ENCODE data around the gene MIF. TPM values are rescaled to one million over a fixed set of nuclear protein-coding genes. Genes with fewer than 3 reads are reported as not detected.
"Not testable (repeated sequence)": the region's sequence is repeated elsewhere in the genome, so short reads cannot be mapped to it uniquely, and the experiment has no call there.

The MIF gene
- total RNA-seq, 4 donors from 2014 or later = 261 to 363 (median 313) TPM

DNA sequence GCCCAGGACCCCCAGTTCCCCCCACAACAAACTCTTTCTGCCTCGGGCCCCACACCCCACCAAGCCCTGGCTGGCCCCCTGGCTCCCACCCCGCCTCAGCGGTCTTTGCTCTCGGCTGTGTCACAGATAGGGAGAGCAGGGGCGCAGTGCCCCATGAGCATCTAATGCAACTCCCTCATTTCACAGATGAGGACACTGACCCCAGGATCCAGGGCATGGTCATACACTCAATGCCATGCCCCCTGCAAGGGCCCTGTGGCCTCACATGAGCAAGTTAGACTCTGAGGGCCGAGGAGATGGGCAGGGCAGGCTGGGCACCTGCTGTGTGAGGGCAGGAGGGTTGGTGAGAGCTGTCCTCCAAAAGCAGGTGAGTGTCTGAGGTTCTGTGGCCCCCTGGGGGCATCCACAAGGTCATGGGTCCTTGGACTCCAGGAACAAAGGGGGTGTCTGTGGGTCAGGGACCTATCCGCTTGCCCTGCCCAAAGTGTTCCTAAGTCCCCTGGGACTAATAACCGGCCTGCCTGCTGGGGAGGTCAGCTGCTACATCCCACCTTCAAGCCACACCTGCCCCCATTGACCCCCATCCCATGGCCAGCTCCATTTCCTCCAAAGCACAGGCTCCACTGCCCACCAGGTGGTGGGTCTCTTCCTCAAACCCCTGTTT lies 2.5 kb downstream of the MIF start:
- H3K4me1 ChIP-seq = peaks cover 24% of the 10 kb centered on the region
- H3K4me3 ChIP-seq = no peak overlapping the region
- H3K27me3 ChIP-seq = no peaks in the 10 kb centered on the region
- no peaks in the 10 kb centered on the region for H3K9me3 ChIP-seq
- H3K27ac ChIP-seq = no peak overlapping the region
- WGBS = 100% methylated on average over 2 of the region's 8 CpGs
- TF ChIP-seq POLR2A (IDR thresholded peaks at IDR 0.05) = no peak
- TF ChIP-seq, protein P1, sequence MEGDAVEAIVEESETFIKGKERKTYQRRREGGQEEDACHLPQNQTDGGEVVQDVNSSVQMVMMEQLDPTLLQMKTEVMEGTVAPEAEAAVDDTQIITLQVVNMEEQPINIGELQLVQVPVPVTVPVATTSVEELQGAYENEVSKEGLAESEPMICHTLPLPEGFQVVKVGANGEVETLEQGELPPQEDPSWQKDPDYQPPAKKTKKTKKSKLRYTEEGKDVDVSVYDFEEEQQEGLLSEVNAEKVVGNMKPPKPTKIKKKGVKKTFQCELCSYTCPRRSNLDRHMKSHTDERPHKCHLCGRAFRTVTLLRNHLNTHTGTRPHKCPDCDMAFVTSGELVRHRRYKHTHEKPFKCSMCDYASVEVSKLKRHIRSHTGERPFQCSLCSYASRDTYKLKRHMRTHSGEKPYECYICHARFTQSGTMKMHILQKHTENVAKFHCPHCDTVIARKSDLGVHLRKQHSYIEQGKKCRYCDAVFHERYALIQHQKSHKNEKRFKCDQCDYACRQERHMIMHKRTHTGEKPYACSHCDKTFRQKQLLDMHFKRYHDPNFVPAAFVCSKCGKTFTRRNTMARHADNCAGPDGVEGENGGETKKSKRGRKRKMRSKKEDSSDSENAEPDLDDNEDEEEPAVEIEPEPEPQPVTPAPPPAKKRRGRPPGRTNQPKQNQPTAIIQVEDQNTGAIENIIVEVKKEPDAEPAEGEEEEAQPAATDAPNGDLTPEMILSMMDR (IDR thresholded peaks at IDR 0.05) = no peak
- TF ChIP-seq EP300 (IDR thresholded peaks at IDR 0.05) = no peak
- TF ChIP-seq POLR2AphosphoS5 (IDR thresholded peaks at IDR 0.05) = no peak
- DNase-seq (ENCODE audit: low spot score in 2 of 2) = no peak
- peaks cover 23% of the 10 kb centered on the region for H3K36me3 ChIP-seq

DNA sequence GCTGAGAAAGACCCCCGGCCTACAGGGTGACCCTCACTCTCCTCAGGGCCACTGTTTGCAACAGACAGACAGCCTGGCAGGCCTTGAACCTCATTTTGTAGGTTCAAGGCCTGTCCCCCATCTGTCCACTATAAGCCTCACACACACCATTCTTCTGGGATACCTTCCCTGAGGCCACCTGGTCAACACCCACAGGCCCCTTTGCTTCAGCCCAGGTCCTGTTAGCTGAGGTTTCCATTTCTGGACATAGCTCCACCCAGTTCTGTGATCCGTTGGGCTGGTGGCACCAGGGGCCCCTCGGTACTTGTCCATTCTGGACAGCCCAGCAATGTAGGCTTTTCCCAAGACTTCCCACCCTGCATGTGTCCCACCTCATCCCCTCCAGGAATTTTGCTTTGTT lies 3.1 kb downstream of the MIF start:
- 94% methylated on average over 2 of the region's 3 CpGs for WGBS
- no peak for DNase-seq (ENCODE audit: low spot score in 2 of 2)
- Histone ChIP-seq H3K27ac (no peak overlapping the region), H3K27me3 (no peaks in the 10 kb centered on the region), H3K9me3 (no peaks in the 10 kb centered on the region), H3K36me3 (peaks cover 23% of the 10 kb centered on the region), H3K4me3 (no peak overlapping the region), H3K4me1 (peaks cover 24% of the 10 kb centered on the region)
- TF ChIP-seq POLR2A (IDR thresholded peaks at IDR 0.05) = no peak
- no peak for TF ChIP-seq EP300 (IDR thresholded peaks at IDR 0.05)
- no peak for TF ChIP-seq POLR2AphosphoS5 (IDR thresholded peaks at IDR 0.05)
- TF ChIP-seq, protein P1 (IDR thresholded peaks at IDR 0.05) = no peak

DNA sequence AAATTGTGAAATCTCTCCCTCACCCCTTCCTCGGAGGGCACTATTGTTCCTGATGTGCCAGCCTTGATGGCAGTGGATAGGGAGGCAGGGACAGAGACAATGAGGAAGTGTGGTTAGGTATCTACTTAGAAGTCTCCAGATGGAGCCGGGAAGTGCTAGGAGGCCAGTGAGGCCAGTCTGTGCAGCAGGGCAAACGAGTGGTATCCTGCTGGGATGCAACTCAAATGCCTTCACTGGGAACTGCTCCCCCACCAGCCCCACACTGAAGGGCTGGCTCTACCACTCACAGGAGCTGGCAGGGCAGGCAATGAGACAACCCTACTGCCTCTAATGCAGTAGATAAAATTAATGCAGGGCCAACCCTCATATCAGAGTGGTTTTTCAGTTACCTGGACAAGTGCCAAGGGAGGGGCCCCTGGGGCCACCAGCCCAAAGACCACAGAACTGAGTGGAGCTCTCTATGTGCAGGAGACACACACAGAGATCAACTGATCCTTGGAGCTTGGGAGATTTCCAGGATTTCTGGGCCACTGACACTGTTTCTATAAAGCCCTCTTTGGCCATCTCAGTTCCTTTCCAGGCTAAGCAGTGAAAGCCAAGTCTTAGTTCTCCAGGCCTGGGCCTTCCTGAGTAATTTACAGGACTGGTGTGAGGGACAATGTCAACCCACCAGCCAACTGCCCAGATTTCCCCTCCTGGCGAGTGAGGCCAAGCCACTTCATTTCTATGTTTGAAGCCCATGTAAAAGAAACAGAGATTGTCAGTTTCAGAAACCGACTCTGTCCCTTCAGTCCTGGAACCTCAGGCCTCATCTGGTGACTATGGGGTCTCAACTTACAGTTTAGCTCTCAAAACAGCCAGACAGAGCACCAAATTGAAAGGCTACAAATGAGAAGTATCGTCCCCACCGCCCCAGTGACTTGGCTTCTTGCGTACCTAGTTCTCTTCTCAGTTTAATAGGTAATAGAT lies 4.1 kb downstream of the MIF start:
- TF ChIP-seq POLR2AphosphoS5 (IDR thresholded peaks at IDR 0.05) = no peak
- no peak for TF ChIP-seq POLR2A (IDR thresholded peaks at IDR 0.05)
- TF ChIP-seq, protein P1 (IDR thresholded peaks at IDR 0.05) = no peak
- no peak for TF ChIP-seq EP300 (IDR thresholded peaks at IDR 0.05)
- peaks cover 23% of the 10 kb centered on the region for H3K36me3 ChIP-seq
- H3K9me3 ChIP-seq = no peaks in the 10 kb centered on the region
- no peak overlapping the region for H3K4me3 ChIP-seq
- peaks cover 24% of the 10 kb centered on the region for H3K4me1 ChIP-seq
- DNase-seq (ENCODE audit: low spot score in 2 of 2) = no peak
- no peak overlapping the region for H3K27ac ChIP-seq
- no peaks in the 10 kb centered on the region for H3K27me3 ChIP-seq
- WGBS = 64% methylated on average over 8 of the region's 8 CpGs

- Histone ChIP-seq H3K4me1 (peaks cover 18% of the 10 kb centered on the region), H3K4me3 (no peak overlapping the region)
- no peak for DNase-seq (ENCODE audit: low spot score in 2 of 2)
These were observed 5.0 kb downstream of the MIF start for GRCh38 chr22:23899042-23899745.

DNA sequence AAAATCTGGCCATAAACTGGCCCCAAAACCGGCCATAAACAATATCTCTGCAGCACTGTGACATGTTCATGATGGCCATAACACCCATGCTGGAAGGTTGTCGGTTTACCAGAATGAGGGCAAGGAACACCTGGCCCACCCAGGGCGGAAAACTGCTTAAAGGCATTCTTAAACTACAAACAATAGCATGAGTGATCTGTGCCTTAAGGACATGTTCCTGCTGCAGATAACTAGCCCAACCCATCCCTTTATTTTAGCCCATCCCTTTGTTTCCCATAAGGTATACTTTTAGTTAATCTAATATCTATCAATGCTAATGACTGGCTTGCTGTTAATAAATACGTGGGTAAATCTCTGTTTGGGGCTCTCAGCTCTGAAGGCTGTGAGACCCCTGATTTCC lies 6.0 kb downstream of the MIF start:
- not testable (repeated sequence) for H3K4me3 ChIP-seq; H3K27me3 ChIP-seq; DNase-seq (ENCODE audit: low spot score in 2 of 2); H3K9me3 ChIP-seq; H3K27ac ChIP-seq
- 79% methylated on average over 4 of the region's 4 CpGs for WGBS
- H3K4me1 ChIP-seq = peaks cover 13% of the 10 kb centered on the region
- H3K36me3 ChIP-seq = peaks cover 23% of the 10 kb centered on the region

More at GRCh38 chr22:23899042-23899745, 5.0 kb downstream of the MIF start:
- no peaks in the 10 kb centered on the region for H3K9me3 ChIP-seq
- peaks cover 23% of the 10 kb centered on the region for H3K36me3 ChIP-seq
- WGBS = 80% methylated on average over 6 of the region's 6 CpGs
- H3K27ac ChIP-seq = no peak overlapping the region
- no peaks in the 10 kb centered on the region for H3K27me3 ChIP-seq
- TF ChIP-seq POLR2A (IDR thresholded peaks at IDR 0.05) = no peak
- TF ChIP-seq EP300 (IDR thresholded peaks at IDR 0.05) = no peak
- TF ChIP-seq, protein P1 (IDR thresholded peaks at IDR 0.05) = no peak

All from suprapubic skin (tissue), 4 donors.